ENCODE results near the gene NRCAM.

DNA sequence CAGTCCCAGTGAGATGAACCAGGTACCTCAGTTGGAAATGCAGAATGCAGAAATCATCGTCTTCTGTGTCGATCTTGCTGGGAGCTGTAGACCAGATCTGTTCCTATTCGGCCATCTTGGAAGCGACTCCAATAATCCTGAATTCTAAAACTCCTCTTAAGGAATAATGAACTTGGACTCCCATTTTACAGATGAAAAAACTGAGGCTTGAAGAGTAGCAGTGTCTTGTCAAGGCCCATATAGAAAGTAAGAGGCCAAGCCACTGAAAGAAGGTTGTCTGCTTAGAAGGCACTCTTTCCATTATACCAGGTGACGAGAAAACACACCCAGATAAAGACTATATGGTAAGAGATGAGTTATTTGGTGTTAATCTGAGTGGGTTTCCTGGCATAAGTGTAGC lies 177.5 kb downstream of the NRCAM start:
- TF ChIP-seq, protein P1, sequence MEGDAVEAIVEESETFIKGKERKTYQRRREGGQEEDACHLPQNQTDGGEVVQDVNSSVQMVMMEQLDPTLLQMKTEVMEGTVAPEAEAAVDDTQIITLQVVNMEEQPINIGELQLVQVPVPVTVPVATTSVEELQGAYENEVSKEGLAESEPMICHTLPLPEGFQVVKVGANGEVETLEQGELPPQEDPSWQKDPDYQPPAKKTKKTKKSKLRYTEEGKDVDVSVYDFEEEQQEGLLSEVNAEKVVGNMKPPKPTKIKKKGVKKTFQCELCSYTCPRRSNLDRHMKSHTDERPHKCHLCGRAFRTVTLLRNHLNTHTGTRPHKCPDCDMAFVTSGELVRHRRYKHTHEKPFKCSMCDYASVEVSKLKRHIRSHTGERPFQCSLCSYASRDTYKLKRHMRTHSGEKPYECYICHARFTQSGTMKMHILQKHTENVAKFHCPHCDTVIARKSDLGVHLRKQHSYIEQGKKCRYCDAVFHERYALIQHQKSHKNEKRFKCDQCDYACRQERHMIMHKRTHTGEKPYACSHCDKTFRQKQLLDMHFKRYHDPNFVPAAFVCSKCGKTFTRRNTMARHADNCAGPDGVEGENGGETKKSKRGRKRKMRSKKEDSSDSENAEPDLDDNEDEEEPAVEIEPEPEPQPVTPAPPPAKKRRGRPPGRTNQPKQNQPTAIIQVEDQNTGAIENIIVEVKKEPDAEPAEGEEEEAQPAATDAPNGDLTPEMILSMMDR (IDR thresholded peaks at IDR 0.05; ENCODE audit: low read depth, low read length): no peak
- no peak for TF ChIP-seq EZH2phosphoT487 (IDR thresholded peaks at IDR 0.05; ENCODE audit: low read depth)

All from OCI-LY3 (cell line).